CD4-positive, alpha-beta T cell (primary cell): Measurements from ENCODE around the gene FRMD3. TPM values are rescaled to one million over a fixed set of nuclear protein-coding genes. Genes with fewer than 3 reads are reported as not detected.

Source experiments
- ATAC-seq: fragments of 200-7000 bp; cut with Tn5 transposase; one replicate; pipeline ENCODE4 v1.10.0; 2022; ENCODE audit warnings: mild to moderate bottlenecking; ENCODE audit not compliant: poor library complexity
- CTCF ChIA-PET: fragments of 350-600 bp; sonication (Branson Sonifier 250); formaldehyde crosslinking; loops from one replicate; lab custom pipeline; 2021; ENCODE audit warnings: antibody characterized with exemption, inconsistent platforms; lab: Charles Lee
- POLR2A ChIA-PET: fragments of 350-600 bp; sonication (Branson Sonifier 250); formaldehyde crosslinking; loops from one replicate; lab custom pipeline; 2021; ENCODE audit warnings: antibody characterized with exemption, inconsistent platforms; lab: Charles Lee
- DNase-seq, 14 experiments: peaks; one replicate each; pipeline ENCODE4 v3.0.0-alpha.2; 2013 to 2020; ENCODE audit warnings: mixed read lengths in 2 of 14
- H3K27ac ChIP-seq, 2 donors: one replicate each; pipeline versions ENCODE4 v1.5.1 to v1.7.0; 2013; ENCODE audit warnings: low read length in 2 of 2, low read depth in 1 of 2, mild to moderate bottlenecking in 1 of 2
- H3K27me3 ChIP-seq, 2 experiments: 1 replicate in 1 of 2; 2 replicates in 1 of 2; pipeline versions ENCODE4 v1.6.1 to v1.7.0; 2013; ENCODE audit warnings: low read length in 2 of 2, control low read depth in 1 of 2, mild to moderate bottlenecking in 1 of 2, moderate library complexity in 1 of 2; ENCODE audit not compliant: insufficient read depth in 2 of 2, control insufficient read depth in 1 of 2
- H3K36me3 ChIP-seq: one replicate; pipeline ENCODE4 v1.6.1; 2013; ENCODE audit warnings: low read length, control low read depth; ENCODE audit not compliant: insufficient read depth
- H3K4me1 ChIP-seq: one replicate; pipeline ENCODE4 v1.6.1; 2013; ENCODE audit warnings: low read length, control low read depth; ENCODE audit not compliant: insufficient read depth
- H3K4me3 ChIP-seq: one replicate; pipeline ENCODE4 v1.5.1; 2013; ENCODE audit warnings: mild to moderate bottlenecking, low read length, moderate library complexity
- H3K9me3 ChIP-seq, 2 experiments: 1 replicate in 1 of 2; 2 replicates in 1 of 2; pipeline versions ENCODE4 v1.6.1 to v1.7.0; 2013; ENCODE audit warnings: low read length in 2 of 2, mild to moderate bottlenecking in 2 of 2, control low read depth in 1 of 2, moderate library complexity in 1 of 2; ENCODE audit not compliant: control insufficient read depth in 1 of 2, insufficient read depth in 1 of 2
- H3K27ac Mint-ChIP-seq: one replicate; pipeline ENCODE4 v1.8.0; 2020; ENCODE audit warnings: mixed read lengths
- H3K27me3 Mint-ChIP-seq: one replicate; pipeline ENCODE4 v1.8.0; 2021; ENCODE audit warnings: mixed read lengths
- H3K36me3 Mint-ChIP-seq: one replicate; pipeline ENCODE4 v1.8.0; 2021; ENCODE audit warnings: low read depth, mixed read lengths
- H3K4me1 Mint-ChIP-seq: one replicate; pipeline ENCODE4 v1.8.0; 2021; ENCODE audit warnings: low read depth, mixed read lengths
- H3K4me3 Mint-ChIP-seq: one replicate; pipeline ENCODE4 v1.8.0; 2020; ENCODE audit warnings: mild to moderate bottlenecking, mixed read lengths
- H3K9me3 Mint-ChIP-seq: one replicate; pipeline ENCODE4 v1.8.0; 2020; ENCODE audit warnings: mixed read lengths
- CTCF ChIP-seq: fragments of 200-600 bp; IDR thresholded peaks from one replicate; pipeline ENCODE4 v1.8.0; 2022; ENCODE audit warnings: antibody characterized with exemption, mild to moderate bottlenecking
- intact Hi-C, 2 experiments: fragments of 100-400 bp; cut with DNase I in 1 of 2; cut with micrococcal nuclease in 1 of 2; formaldehyde crosslinking; loops; one replicate each; pipeline versions ENCODE4 v1.15.1 to v1.9.0; 2023 to 2025; cut with DNase I, micrococcal nuclease
- total RNA-seq, 174 experiments: library from RNA in 2 of 174; stranded (reverse) in 2 of 174; gene quantifications; one replicate each; pipeline ENCODE4 v1.2.3 and lab custom pipeline; 2021 to 2026

The FRMD3 gene
- total RNA-seq, 2 experiments from 2014 or later: 0.53 to 1.0 TPM

DNA sequence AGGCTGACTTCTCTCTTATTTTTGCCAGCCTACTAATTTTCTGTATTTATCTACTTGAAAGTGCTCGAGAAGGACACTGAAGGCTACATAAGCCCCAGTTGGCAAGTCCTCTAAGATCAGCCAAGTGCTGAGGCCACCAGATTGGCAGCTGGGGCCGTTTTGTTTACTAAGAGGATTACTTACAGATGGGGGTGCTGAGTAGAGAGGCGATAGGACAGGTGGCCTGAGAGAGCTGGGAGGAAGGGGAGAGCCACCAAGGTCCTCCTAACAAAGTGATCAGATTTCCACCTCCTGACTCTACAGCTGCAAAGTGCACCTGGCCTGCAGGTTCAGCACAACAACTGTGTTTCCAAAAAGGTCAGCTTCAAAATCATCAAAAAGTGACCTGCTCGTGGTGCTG, 32.9 kb downstream of the FRMD3 start:
- Histone ChIP-seq H3K27ac (no peak overlapping the region), H3K4me3 (no peak overlapping the region), H3K9me3 (no peaks in the 10 kb centered on the region), H3K27me3 (no peaks in the 10 kb centered on the region), H3K36me3 (no peaks in the 10 kb centered on the region), H3K4me1 (peaks cover 6% of the 10 kb centered on the region)
- H3K9me3 Mint-ChIP-seq: no peaks in the 10 kb centered on the region
- H3K4me1 Mint-ChIP-seq: peaks cover 10% of the 10 kb centered on the region
- ChIA-PET POLR2A (no interaction called here), CTCF (no interaction called here)
- no peaks in the 10 kb centered on the region for H3K27me3 Mint-ChIP-seq
- H3K27ac Mint-ChIP-seq: no peak overlapping the region
- no peak for TF ChIP-seq CTCF
- intact Hi-C loops: no loop called here
- ATAC-seq (no peak), DNase-seq (no peak)
- no peaks in the 10 kb centered on the region for H3K36me3 Mint-ChIP-seq
- no peak overlapping the region for H3K4me3 Mint-ChIP-seq

DNA sequence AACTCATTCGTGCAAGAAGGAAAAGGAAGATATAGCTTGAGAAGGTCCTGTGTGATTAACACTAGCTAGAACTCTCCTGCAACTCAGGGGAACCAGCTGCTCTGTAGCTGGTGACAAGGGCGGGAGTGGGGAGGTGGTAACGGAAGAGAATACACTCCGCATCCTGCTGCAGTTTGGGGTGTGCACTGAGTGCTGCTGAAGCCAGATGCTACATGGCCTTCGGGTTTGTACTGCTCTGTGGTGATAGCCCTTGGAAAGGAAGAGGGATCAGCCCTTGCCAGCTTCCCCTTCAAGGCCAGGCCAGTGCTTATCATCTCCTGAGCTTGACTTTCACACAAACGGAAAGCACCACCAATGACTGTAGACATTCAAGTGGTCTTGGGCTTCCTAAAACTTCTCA, 34.3 kb downstream of the FRMD3 start:
- ChIA-PET CTCF (no interaction called here), POLR2A (no interaction called here)
- Mint-ChIP-seq H3K27me3 (no peaks in the 10 kb centered on the region), H3K36me3 (no peaks in the 10 kb centered on the region), H3K4me3 (no peak overlapping the region), H3K9me3 (no peaks in the 10 kb centered on the region), H3K27ac (no peak overlapping the region), H3K4me1 (peaks cover 10% of the 10 kb centered on the region)
- DNase-seq (no peak), ATAC-seq (no peak)
- no peak overlapping the region for H3K27ac ChIP-seq
- intact Hi-C loops: no loop called here
- H3K4me3 ChIP-seq: no peak overlapping the region
- peaks cover 6% of the 10 kb centered on the region for H3K4me1 ChIP-seq
- TF ChIP-seq CTCF: no peak
- no peaks in the 10 kb centered on the region for H3K9me3 ChIP-seq
- no peaks in the 10 kb centered on the region for H3K27me3 ChIP-seq
- H3K36me3 ChIP-seq: no peaks in the 10 kb centered on the region

DNA sequence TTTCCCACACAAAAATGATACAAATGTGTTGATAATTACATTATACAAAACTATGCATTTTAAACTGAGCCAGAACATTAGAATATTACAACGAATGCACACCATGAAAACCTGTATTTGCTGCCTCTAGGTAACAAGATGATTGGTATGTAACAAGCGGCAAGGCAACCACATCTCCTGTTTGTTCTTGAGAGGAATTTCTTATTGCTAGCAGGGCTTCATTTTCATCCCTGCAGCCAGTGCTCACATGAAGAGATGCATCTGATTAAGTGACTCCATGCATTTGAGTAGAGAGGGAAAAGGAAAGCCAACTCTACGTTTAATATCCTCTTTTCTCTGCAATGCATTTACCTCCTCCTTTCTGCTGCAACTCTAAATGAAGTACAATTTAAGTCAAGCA, 36.6 kb downstream of the FRMD3 start:
- Histone ChIP-seq H3K36me3 (no peaks in the 10 kb centered on the region), H3K27me3 (no peaks in the 10 kb centered on the region), H3K4me1 (no peaks in the 10 kb centered on the region), H3K27ac (no peak overlapping the region), H3K9me3 (no peaks in the 10 kb centered on the region), H3K4me3 (no peak overlapping the region)
- Mint-ChIP-seq H3K27ac (no peak overlapping the region), H3K4me3 (no peak overlapping the region), H3K9me3 (no peaks in the 10 kb centered on the region), H3K27me3 (no peaks in the 10 kb centered on the region), H3K4me1 (no peaks in the 10 kb centered on the region), H3K36me3 (no peaks in the 10 kb centered on the region)
- CTCF ChIA-PET: no interaction called here
- ATAC-seq: no peak
- POLR2A ChIA-PET: no interaction called here
- DNase-seq: no peak
- intact Hi-C loops: no loop called here
- TF ChIP-seq CTCF: no peak
